GM15510 (cell line): Measurements from ENCODE around the gene WASF3.

ENCODE experiments used
- POLR2A ChIP-seq: IDR thresholded peaks from 3 replicates; pipeline ENCODE4 v1.6.1; 2011; ENCODE audit warnings: borderline replicate concordance; ENCODE audit not compliant: insufficient read length; ENCODE audit errors: extremely low read depth

Gene WASF3

GRCh38 chr13:26668357-26669146 lies 111.1 kb downstream of the WASF3 start:
- no peak for TF ChIP-seq POLR2A

GRCh38 chr13:26673890-26674289 lies 116.4 kb downstream of the WASF3 start:
- no peak for TF ChIP-seq POLR2A

- no peak for TF ChIP-seq POLR2A
Observed at GRCh38 chr13:26677156-26677555, 119.7 kb downstream of the WASF3 start.

GRCh38 chr13:26678330-26678729 lies 120.8 kb downstream of the WASF3 start:
- no peak for TF ChIP-seq POLR2A

GRCh38 chr13:26678796-26679195 lies 121.3 kb downstream of the WASF3 start:
- no peak for TF ChIP-seq POLR2A

GRCh38 chr13:26679411-26680122 lies 122.1 kb downstream of the WASF3 start:
- no peak for TF ChIP-seq POLR2A

GRCh38 chr13:26680123-26680450 lies 122.6 kb downstream of the WASF3 start:
- no peak for TF ChIP-seq POLR2A

- TF ChIP-seq POLR2A: no peak
Observed at GRCh38 chr13:26680572-26680971, 123.1 kb downstream of the WASF3 start.

- no peak for TF ChIP-seq POLR2A
Observed at GRCh38 chr13:26681036-26681435, 123.6 kb downstream of the WASF3 start.

GRCh38 chr13:26682606-26683005 lies 125.1 kb downstream of the WASF3 start:
- no peak for TF ChIP-seq POLR2A

- TF ChIP-seq POLR2A: no peak
Observed at GRCh38 chr13:26685606-26686005, 128.1 kb downstream of the WASF3 start.

GRCh38 chr13:26686285-26686684 lies 128.8 kb downstream of the WASF3 start:
- no peak for TF ChIP-seq POLR2A

- TF ChIP-seq POLR2A: no peak
Observed at GRCh38 chr13:26688286-26688685, 130.8 kb downstream of the WASF3 start.

- no peak for TF ChIP-seq POLR2A
Observed at GRCh38 chr13:26688980-26689379, 131.5 kb downstream of the WASF3 start.

- TF ChIP-seq POLR2A: no peak
Observed at GRCh38 chr13:26693749-26694463, 136.4 kb downstream of the WASF3 start.
